ENCODE results near the gene NEO1.
"Not testable (repeated sequence)": the region's sequence is repeated elsewhere in the genome, so short reads cannot be mapped to it uniquely, and the experiment has no call there.

The NEO1 gene

GRCh38 chr15:73296609-73297353 lies 244.5 kb downstream of the NEO1 start:
- Histone ChIP-seq H3K9me2 (replicated peaks; ENCODE audit: insufficient read depth, low read length) (no peaks in the 10 kb centered on the region), H3K36me3 (ENCODE audit: low read length) (no peaks in the 10 kb centered on the region), H3K79me2 (ENCODE audit: insufficient read depth, low read length) (no peaks in the 10 kb centered on the region), H3F3A (ENCODE audit: insufficient read depth) (no peaks in the 10 kb centered on the region), H4K20me1 (ENCODE audit: low read depth, low read length) (no peaks in the 10 kb centered on the region), H3K9ac (ENCODE audit: low read length) (no peak overlapping the region), H3K27ac (ENCODE audit: low read depth, low read length) (no peak overlapping the region), H3K27me3 (ENCODE audit: low read length) (no peaks in the 10 kb centered on the region), H3K9me3 (ENCODE audit: insufficient read depth, low read length) (no peaks in the 10 kb centered on the region), H3K4me3 (ENCODE audit: insufficient read depth, low read length, poor library complexity, severe bottlenecking) (no peak overlapping the region), H2AFZ (ENCODE audit: low read depth, low read length, severe bottlenecking) (no peak overlapping the region), H3K4me2 (ENCODE audit: low read depth, low read length, poor library complexity, severe bottlenecking) (no peak overlapping the region)
- no peak for TF ChIP-seq CTCF (IDR thresholded peaks at IDR 0.05; ENCODE audit: insufficient read depth, low read length, poor library complexity, severe bottlenecking)

- Histone ChIP-seq H3K36me3 (ENCODE audit: low read length) (no peaks in the 10 kb centered on the region), H3K27me3 (ENCODE audit: low read length) (no peaks in the 10 kb centered on the region), H3K9me3 (ENCODE audit: insufficient read depth, low read length) (no peaks in the 10 kb centered on the region), H3K4me2 (ENCODE audit: low read depth, low read length, poor library complexity, severe bottlenecking) (no peak overlapping the region), H3K4me3 (ENCODE audit: insufficient read depth, low read length, poor library complexity, severe bottlenecking) (no peak overlapping the region), H3K9ac (ENCODE audit: low read length) (no peak overlapping the region), H2AFZ (ENCODE audit: low read depth, low read length, severe bottlenecking) (no peak overlapping the region), H3K9me2 (replicated peaks; ENCODE audit: insufficient read depth, low read length) (no peaks in the 10 kb centered on the region), H4K20me1 (ENCODE audit: low read depth, low read length) (no peaks in the 10 kb centered on the region), H3K27ac (ENCODE audit: low read depth, low read length) (no peak overlapping the region), H3K79me2 (ENCODE audit: insufficient read depth, low read length) (no peaks in the 10 kb centered on the region), H3F3A (ENCODE audit: insufficient read depth) (no peaks in the 10 kb centered on the region)
- TF ChIP-seq CTCF (IDR thresholded peaks at IDR 0.05; ENCODE audit: insufficient read depth, low read length, poor library complexity, severe bottlenecking) (no peak), EZH2phosphoT487 (conservative IDR thresholded peaks at IDR 0.05; ENCODE audit: low read length) (no peak)
These were observed 246.4 kb downstream of the NEO1 start for GRCh38 chr15:73298522-73299245.

- not testable (repeated sequence) for H3K79me2 ChIP-seq (ENCODE audit: insufficient read depth, low read length); H3K9me3 ChIP-seq (ENCODE audit: insufficient read depth, low read length); H3K27me3 ChIP-seq (ENCODE audit: low read length); H3K4me3 ChIP-seq (ENCODE audit: insufficient read depth, low read length, poor library complexity, severe bottlenecking); H3K9me2 ChIP-seq (replicated peaks; ENCODE audit: insufficient read depth, low read length); H3K27ac ChIP-seq (ENCODE audit: low read depth, low read length); H2AFZ ChIP-seq (ENCODE audit: low read depth, low read length, severe bottlenecking); H3K4me2 ChIP-seq (ENCODE audit: low read depth, low read length, poor library complexity, severe bottlenecking); H3K36me3 ChIP-seq (ENCODE audit: low read length); H3F3A ChIP-seq (ENCODE audit: insufficient read depth); H3K9ac ChIP-seq (ENCODE audit: low read length); H4K20me1 ChIP-seq (ENCODE audit: low read depth, low read length)
These were observed 248.0 kb downstream of the NEO1 start for GRCh38 chr15:73300286-73300685.

GRCh38 chr15:73303636-73304035 lies 251.4 kb downstream of the NEO1 start:
- H3K9me2 ChIP-seq (replicated peaks; ENCODE audit: insufficient read depth, low read length) = no peaks in the 10 kb centered on the region
- H3K9me3 ChIP-seq (ENCODE audit: insufficient read depth, low read length) = no peaks in the 10 kb centered on the region
- H3K36me3 ChIP-seq (ENCODE audit: low read length) = no peaks in the 10 kb centered on the region
- no peak overlapping the region for H3K9ac ChIP-seq (ENCODE audit: low read length)
- H3K79me2 ChIP-seq (ENCODE audit: insufficient read depth, low read length) = no peaks in the 10 kb centered on the region
- H3K27ac ChIP-seq (ENCODE audit: low read depth, low read length) = no peak overlapping the region
- H3K4me3 ChIP-seq (ENCODE audit: insufficient read depth, low read length, poor library complexity, severe bottlenecking) = no peak overlapping the region
- TF ChIP-seq CTCF (IDR thresholded peaks at IDR 0.05; ENCODE audit: insufficient read depth, low read length, poor library complexity, severe bottlenecking) = no peak
- no peak for TF ChIP-seq EZH2phosphoT487 (conservative IDR thresholded peaks at IDR 0.05; ENCODE audit: low read length)
- no peak overlapping the region for H3K4me2 ChIP-seq (ENCODE audit: low read depth, low read length, poor library complexity, severe bottlenecking)
- no peak overlapping the region for H2AFZ ChIP-seq (ENCODE audit: low read depth, low read length, severe bottlenecking)
- no peaks in the 10 kb centered on the region for H3K27me3 ChIP-seq (ENCODE audit: low read length)
- H3F3A ChIP-seq (ENCODE audit: insufficient read depth) = no peaks in the 10 kb centered on the region
- no peaks in the 10 kb centered on the region for H4K20me1 ChIP-seq (ENCODE audit: low read depth, low read length)
